Measurements from ENCODE around the gene MAPK1IP1L. TPM values are rescaled to one million over a fixed set of nuclear protein-coding genes. Genes with fewer than 3 reads are reported as not detected.

MAPK1IP1L gene
- total and polyA plus RNA-seq, 2 experiments from 2014 or later = 79.4 to 92.5 TPM

DNA sequence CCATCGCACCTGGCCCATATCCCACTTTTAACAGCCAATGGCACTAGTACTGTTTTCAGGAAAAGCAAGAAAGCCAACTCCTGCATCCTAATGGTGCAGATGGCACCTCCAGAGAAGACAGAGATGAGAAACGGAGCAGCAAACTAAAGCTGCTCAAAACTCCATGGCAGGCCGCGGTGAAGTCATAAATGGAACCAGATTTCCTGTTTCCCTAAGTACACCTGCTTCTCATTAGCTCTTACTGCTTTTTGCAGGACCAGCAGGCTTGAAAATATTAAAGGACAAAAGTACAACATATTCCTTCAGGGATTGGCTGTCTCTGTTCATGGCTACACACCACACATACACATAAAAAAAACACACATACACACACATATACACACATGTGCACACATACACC is 40.9 kb downstream of the MAPK1IP1L start:
- TF ChIP-seq EZH2phosphoT487 (IDR thresholded peaks at IDR 0.05; ENCODE audit: insufficient read depth, low read depth) (no peak), EZH2 (IDR thresholded peaks at IDR 0.05; ENCODE audit: insufficient read depth, poor library complexity, severe bottlenecking) (no peak)
- peaks cover 13% of the 10 kb centered on the region; the same call in 1 of the 2 replicates for H3F3A ChIP-seq (ENCODE audit: insufficient read depth)
- no peaks in the 10 kb centered on the region for H3K9me3 ChIP-seq (ENCODE audit: low read depth)
- no peak overlapping the region for H3K4me3 ChIP-seq
- H2AFZ ChIP-seq = no peak overlapping the region
- no peaks in the 10 kb centered on the region for H3K9me2 ChIP-seq (ENCODE audit: insufficient read depth)
- no peaks in the 10 kb centered on the region for H3K79me2 ChIP-seq (ENCODE audit: insufficient read depth)
- 17 to 19% methylated on average over 4 of the region's 4 CpGs for WGBS, 2 experiments (ENCODE audit: low coverage in 1 of 2, low lambda C conversion rate in 2 of 2, missing lambda C conversion rate in 2 of 2)
- H3K36me3 ChIP-seq (ENCODE audit: low read depth) = no peaks in the 10 kb centered on the region
- DNase-seq = peak; percentile 79
- H4K20me1 ChIP-seq (ENCODE audit: insufficient read depth) = no peaks in the 10 kb centered on the region
- no peak overlapping the region for H3K27ac ChIP-seq
- H3K9ac ChIP-seq = no peak overlapping the region
- peak overlapping the region; percentile 27 for H3K4me2 ChIP-seq (ENCODE audit: unreplicated experiment)
- H3K27me3 ChIP-seq (replicated peaks; ENCODE audit: insufficient read depth) = no peaks in the 10 kb centered on the region
- peaks cover 20% of the 10 kb centered on the region for H3K4me1 ChIP-seq (ENCODE audit: insufficient read depth)
- in situ Hi-C loops (cut with MboI) = no loop called here

DNA sequence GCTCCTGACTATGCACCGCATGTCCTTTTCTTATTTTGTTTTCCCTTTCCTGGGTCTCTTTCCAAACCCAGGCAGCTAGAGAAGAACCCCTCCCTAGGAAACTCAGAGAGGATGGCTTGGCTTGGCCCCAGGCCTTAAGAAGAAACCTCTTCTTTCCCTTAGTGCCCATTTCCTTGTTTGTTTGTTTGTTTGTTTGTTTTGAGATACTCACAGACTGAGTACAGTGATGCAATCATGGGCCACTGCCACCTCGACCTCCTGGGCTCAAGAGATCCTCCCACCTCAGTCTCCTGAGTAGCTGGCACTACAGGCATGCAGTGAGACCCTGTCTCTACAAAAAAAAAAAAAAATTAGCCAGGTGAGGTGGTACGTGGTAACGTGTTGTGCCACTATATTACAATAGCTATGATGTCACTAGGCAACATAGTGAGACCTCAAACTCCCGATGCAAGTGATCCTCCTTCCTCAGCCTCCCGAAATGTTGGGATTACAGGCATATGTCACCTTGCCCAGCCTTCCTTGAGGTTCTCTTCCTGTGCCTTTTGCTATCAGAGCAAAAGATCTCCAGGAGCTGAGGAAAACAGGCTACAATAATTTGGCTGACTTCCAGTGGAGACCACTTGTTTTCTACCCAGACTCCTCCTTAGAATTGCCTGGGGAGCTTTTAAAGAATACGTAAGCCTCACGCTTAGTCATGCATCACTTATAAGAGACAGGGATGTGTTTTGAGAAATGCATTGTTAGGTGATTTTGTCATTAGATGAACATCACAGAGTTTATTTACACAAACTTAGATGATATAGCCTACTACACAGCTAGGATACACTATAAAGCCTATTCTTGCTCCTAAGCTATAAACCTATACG is 43.1 kb downstream of the MAPK1IP1L start:
- Histone ChIP-seq H3K79me2 (ENCODE audit: insufficient read depth) (no peaks in the 10 kb centered on the region), H3K27me3 (replicated peaks; ENCODE audit: insufficient read depth) (no peaks in the 10 kb centered on the region), H4K20me1 (ENCODE audit: insufficient read depth) (no peaks in the 10 kb centered on the region), H3F3A (ENCODE audit: insufficient read depth) (peaks cover 13% of the 10 kb centered on the region; the same call in 1 of the 2 replicates), H3K9me2 (ENCODE audit: insufficient read depth) (no peaks in the 10 kb centered on the region), H3K36me3 (ENCODE audit: low read depth) (no peaks in the 10 kb centered on the region), H3K4me3 (no peak overlapping the region), H3K9ac (no peak overlapping the region), H3K4me1 (ENCODE audit: insufficient read depth) (peaks cover 16% of the 10 kb centered on the region), H3K4me2 (ENCODE audit: unreplicated experiment) (no peak overlapping the region), H3K9me3 (ENCODE audit: low read depth) (no peaks in the 10 kb centered on the region), H3K27ac (no peak overlapping the region), H2AFZ (no peak overlapping the region)
- TF ChIP-seq EZH2phosphoT487 (IDR thresholded peaks at IDR 0.05; ENCODE audit: insufficient read depth, low read depth) (no peak), EZH2 (IDR thresholded peaks at IDR 0.05; ENCODE audit: insufficient read depth, poor library complexity, severe bottlenecking) (no peak)
- in situ Hi-C loops (cut with MboI) = no loop called here
- DNase-seq = peak; percentile 73
- 66 to 73% methylated on average over 9 of the region's 9 CpGs for WGBS, 2 experiments (ENCODE audit: low coverage in 1 of 2, low lambda C conversion rate in 2 of 2, missing lambda C conversion rate in 2 of 2)

DNA sequence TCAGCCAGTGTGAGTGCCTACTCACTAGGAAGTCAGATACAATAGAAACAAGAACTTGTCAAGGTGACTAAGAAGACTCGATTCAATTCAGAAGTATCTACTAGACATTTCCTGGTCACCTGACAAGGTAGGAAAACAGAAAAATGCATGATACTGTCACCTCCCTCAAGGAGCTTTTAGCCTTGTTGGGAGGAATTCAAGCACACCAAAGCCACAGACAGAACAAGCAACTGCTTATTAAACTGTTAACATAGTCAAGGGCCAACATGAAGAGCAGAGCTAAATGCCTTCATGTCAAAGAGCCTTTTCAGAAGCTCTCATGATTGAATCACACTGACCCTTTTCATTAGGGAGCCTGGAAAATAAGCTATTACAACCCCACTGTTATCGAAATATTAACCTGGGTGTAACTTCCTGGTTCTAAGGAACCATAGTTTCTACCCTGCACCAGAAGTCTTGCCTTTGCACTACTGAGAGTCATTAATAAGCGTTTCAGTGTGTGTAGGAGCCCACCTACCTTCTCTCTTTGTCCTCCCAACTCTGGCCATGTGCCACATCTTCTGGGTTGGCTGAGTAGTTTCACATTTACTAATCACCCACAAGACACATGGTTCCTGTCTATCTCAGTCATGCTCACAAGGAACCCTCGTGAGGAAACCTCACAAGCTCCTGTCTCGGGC is 46.6 kb downstream of the MAPK1IP1L start:
- Histone ChIP-seq H4K20me1 (ENCODE audit: insufficient read depth) (no peaks in the 10 kb centered on the region), H3K4me3 (no peak overlapping the region), H3K27ac (no peak overlapping the region), H3K9me2 (ENCODE audit: insufficient read depth) (no peaks in the 10 kb centered on the region), H3K27me3 (replicated peaks; ENCODE audit: insufficient read depth) (no peaks in the 10 kb centered on the region), H3K9ac (no peak overlapping the region), H2AFZ (no peak overlapping the region), H3K36me3 (ENCODE audit: low read depth) (no peaks in the 10 kb centered on the region), H3K4me2 (ENCODE audit: unreplicated experiment) (no peak overlapping the region), H3F3A (ENCODE audit: insufficient read depth) (peaks cover 16% of the 10 kb centered on the region), H3K79me2 (ENCODE audit: insufficient read depth) (no peaks in the 10 kb centered on the region), H3K4me1 (ENCODE audit: insufficient read depth) (peaks cover 30% of the 10 kb centered on the region), H3K9me3 (ENCODE audit: low read depth) (no peaks in the 10 kb centered on the region)
- WGBS, 2 experiments (ENCODE audit: low coverage in 1 of 2, low lambda C conversion rate in 2 of 2, missing lambda C conversion rate in 2 of 2) = 67 to 72% methylated on average over 5 of the region's 5 CpGs
- in situ Hi-C loops (cut with MboI) = no loop called here
- DNase-seq = peak; percentile 21
- TF ChIP-seq EZH2phosphoT487 (IDR thresholded peaks at IDR 0.05; ENCODE audit: insufficient read depth, low read depth) (no peak), EZH2 (IDR thresholded peaks at IDR 0.05; ENCODE audit: insufficient read depth, poor library complexity, severe bottlenecking) (no peak)

DNA sequence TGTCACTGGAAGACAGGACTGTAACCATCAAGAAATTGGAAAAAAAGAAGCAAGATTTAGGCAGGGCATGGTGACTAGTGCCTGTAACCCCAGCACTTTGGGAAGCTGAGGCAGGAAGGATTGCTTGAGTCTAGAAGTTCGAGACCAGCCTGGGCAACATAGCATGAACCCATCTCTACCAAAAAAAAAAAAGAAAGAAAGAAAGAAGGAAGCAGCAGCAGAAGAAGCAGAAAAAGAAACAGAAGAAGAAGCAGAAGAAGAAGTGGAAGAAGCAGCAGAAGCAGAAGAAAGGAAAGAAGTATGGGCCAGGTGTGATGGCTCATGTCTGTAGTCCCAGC is 47.1 kb downstream of the MAPK1IP1L start:
- Histone ChIP-seq H3K4me2 (ENCODE audit: unreplicated experiment) (no peak overlapping the region), H3K27ac (no peak overlapping the region), H3K9me3 (ENCODE audit: low read depth) (no peaks in the 10 kb centered on the region), H3K79me2 (ENCODE audit: insufficient read depth) (no peaks in the 10 kb centered on the region), H2AFZ (no peak overlapping the region), H3K9ac (no peak overlapping the region), H3K9me2 (ENCODE audit: insufficient read depth) (no peaks in the 10 kb centered on the region), H3K4me3 (no peak overlapping the region), H3K27me3 (replicated peaks; ENCODE audit: insufficient read depth) (no peaks in the 10 kb centered on the region), H4K20me1 (ENCODE audit: insufficient read depth) (no peaks in the 10 kb centered on the region), H3K4me1 (ENCODE audit: insufficient read depth) (peaks cover 34% of the 10 kb centered on the region), H3K36me3 (ENCODE audit: low read depth) (no peaks in the 10 kb centered on the region), H3F3A (ENCODE audit: insufficient read depth) (peaks cover 19% of the 10 kb centered on the region)
- TF ChIP-seq EZH2phosphoT487 (IDR thresholded peaks at IDR 0.05; ENCODE audit: insufficient read depth, low read depth) (no peak), EZH2 (IDR thresholded peaks at IDR 0.05; ENCODE audit: insufficient read depth, poor library complexity, severe bottlenecking) (no peak)
- no peak for DNase-seq
- in situ Hi-C loops (cut with MboI) = no loop called here
- 100% methylated on average over 1 of the region's 1 CpG for WGBS, 2 experiments (ENCODE audit: low coverage in 1 of 2, low lambda C conversion rate in 2 of 2, missing lambda C conversion rate in 2 of 2)

All from GM23248 (cell line).